GM12865 (cell line): ENCODE results near the gene SMIM12.

Experiments
- DNase-seq: peaks from one replicate; pipeline ENCODE4 v3.0.0; 2010; ENCODE audit warnings: low read depth
- H3K4me3 ChIP-seq: 2 replicates; pipeline ENCODE4 v1.5.1; 2011; ENCODE audit warnings: mild to moderate bottlenecking, low read depth, low read length, control low read depth
- TF ChIP-seq, protein P1 (sequence below): IDR thresholded peaks from 2 replicates; pipeline ENCODE4 v1.5.1; 2011; ENCODE audit warnings: low read length, control low read depth, low read depth, inconsistent platforms; ENCODE audit not compliant: insufficient read depth; ENCODE audit errors: missing control alignments

SMIM12 gene

GRCh38 chr1:34808051-34808810, 51.3 kb downstream of the SMIM12 start:
- TF ChIP-seq, protein P1, sequence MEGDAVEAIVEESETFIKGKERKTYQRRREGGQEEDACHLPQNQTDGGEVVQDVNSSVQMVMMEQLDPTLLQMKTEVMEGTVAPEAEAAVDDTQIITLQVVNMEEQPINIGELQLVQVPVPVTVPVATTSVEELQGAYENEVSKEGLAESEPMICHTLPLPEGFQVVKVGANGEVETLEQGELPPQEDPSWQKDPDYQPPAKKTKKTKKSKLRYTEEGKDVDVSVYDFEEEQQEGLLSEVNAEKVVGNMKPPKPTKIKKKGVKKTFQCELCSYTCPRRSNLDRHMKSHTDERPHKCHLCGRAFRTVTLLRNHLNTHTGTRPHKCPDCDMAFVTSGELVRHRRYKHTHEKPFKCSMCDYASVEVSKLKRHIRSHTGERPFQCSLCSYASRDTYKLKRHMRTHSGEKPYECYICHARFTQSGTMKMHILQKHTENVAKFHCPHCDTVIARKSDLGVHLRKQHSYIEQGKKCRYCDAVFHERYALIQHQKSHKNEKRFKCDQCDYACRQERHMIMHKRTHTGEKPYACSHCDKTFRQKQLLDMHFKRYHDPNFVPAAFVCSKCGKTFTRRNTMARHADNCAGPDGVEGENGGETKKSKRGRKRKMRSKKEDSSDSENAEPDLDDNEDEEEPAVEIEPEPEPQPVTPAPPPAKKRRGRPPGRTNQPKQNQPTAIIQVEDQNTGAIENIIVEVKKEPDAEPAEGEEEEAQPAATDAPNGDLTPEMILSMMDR = no peak
- no peak overlapping the region for H3K4me3 ChIP-seq
- no peak for DNase-seq

- TF ChIP-seq, protein P1 = no peak
- no peak for DNase-seq
Observed at GRCh38 chr1:34806396-34806795, 53.2 kb downstream of the SMIM12 start.

DNA sequence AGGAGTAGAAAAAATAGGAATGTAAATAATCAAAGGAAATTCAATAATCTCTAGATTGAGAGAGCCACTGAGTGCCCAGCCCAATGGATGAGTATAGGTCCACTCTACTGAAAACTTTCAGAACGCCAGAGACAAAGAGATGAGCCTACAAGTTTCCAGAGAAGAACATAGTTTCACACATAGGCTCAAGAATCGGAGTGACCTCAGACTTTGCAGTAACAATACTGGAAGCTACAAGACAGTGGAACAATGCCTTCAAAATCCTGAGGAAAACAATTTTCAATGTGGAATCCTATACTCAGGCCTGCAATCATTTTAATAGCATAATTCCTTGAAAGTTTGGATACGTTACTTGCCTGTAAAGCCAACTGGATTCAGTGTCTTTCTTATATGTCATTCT, 55.8 kb downstream of the SMIM12 start:
- DNase-seq = no peak
- no peak overlapping the region for H3K4me3 ChIP-seq
- TF ChIP-seq, protein P1 = no peak

More at GRCh38 chr1:34806396-34806795, 53.2 kb downstream of the SMIM12 start:
- H3K4me3 ChIP-seq = no peak overlapping the region
